ENCODE results near the gene PNISR.

PNISR gene

GRCh38 chr6:99402448-99402847 is 22.7 kb downstream of the PNISR start:
- DNase-seq (ENCODE audit: low spot score) = no peak

- no peak for DNase-seq (ENCODE audit: low spot score)
These were observed 27.8 kb downstream of the PNISR start for GRCh38 chr6:99397287-99397686.

- peak; percentile 95 for DNase-seq (ENCODE audit: low spot score)
These were observed 31.2 kb downstream of the PNISR start, which contains the start of gene COQ3 for GRCh38 chr6:99393698-99394531. Gene COQ3 (minus strand): TSS chr6:99394195. CDS start chr6:99394179, 16 bp downstream.

GRCh38 chr6:99393366-99393697 is 31.8 kb downstream of the PNISR start:
- no peak for DNase-seq (ENCODE audit: low spot score)

GRCh38 chr6:99390896-99391295 is 34.2 kb downstream of the PNISR start:
- no peak for DNase-seq (ENCODE audit: low spot score)

GRCh38 chr6:99384507-99384906 is 40.6 kb downstream of the PNISR start:
- no peak for DNase-seq (ENCODE audit: low spot score)

GRCh38 chr6:99378636-99379035 is 46.5 kb downstream of the PNISR start:
- no peak for DNase-seq (ENCODE audit: low spot score)

- DNase-seq (ENCODE audit: low spot score) = no peak
These were observed 55.6 kb downstream of the PNISR start for GRCh38 chr6:99369533-99369932.

GRCh38 chr6:99366852-99367251 is 58.3 kb downstream of the PNISR start:
- DNase-seq (ENCODE audit: low spot score) = no peak

GRCh38 chr6:99364026-99364425 is 61.1 kb downstream of the PNISR start:
- no peak for DNase-seq (ENCODE audit: low spot score)

- DNase-seq (ENCODE audit: low spot score) = no peak
These were observed 62.3 kb downstream of the PNISR start for GRCh38 chr6:99362678-99363268.

GRCh38 chr6:99359800-99360199 is 65.3 kb downstream of the PNISR start:
- DNase-seq (ENCODE audit: low spot score) = no peak

- no peak for DNase-seq (ENCODE audit: low spot score)
These were observed 68.5 kb downstream of the PNISR start for GRCh38 chr6:99356641-99357040.

GRCh38 chr6:99354983-99355382 is 70.1 kb downstream of the PNISR start:
- no peak for DNase-seq (ENCODE audit: low spot score)

GRCh38 chr6:99353126-99353525 is 72.0 kb downstream of the PNISR start:
- no peak for DNase-seq (ENCODE audit: low spot score)

GRCh38 chr6:99350573-99350972 is 74.5 kb downstream of the PNISR start:
- no peak for DNase-seq (ENCODE audit: low spot score)

GRCh38 chr6:99349171-99350141 is 75.7 kb downstream of the PNISR start, which contains the start of gene FAXC:
Gene FAXC (minus strand): TSS chr6:99349674. CDS start chr6:99349372, 302 bp downstream.
- peak; percentile 77 for DNase-seq (ENCODE audit: low spot score)

GRCh38 chr6:99348288-99349170 is 76.6 kb downstream of the PNISR start:
- no peak for DNase-seq (ENCODE audit: low spot score)
